HEK293 (cell line): ENCODE measurements around the gene BTF3.

ENCODE experiments used
- CTCF ChIA-PET: fragments of 350-600 bp; formaldehyde crosslinking; extraction: SDS; loops from one replicate; lab custom pipeline; 2021; ENCODE audit warnings: antibody characterized with exemption; lab: Yijun Ruan, JAX
- POLR2A ChIA-PET: fragments of 300-600 bp; formaldehyde crosslinking; extraction: SDS; loops from one replicate; lab custom pipeline; 2020; ENCODE audit warnings: antibody characterized with exemption, inconsistent platforms; lab: Yijun Ruan, JAX
- H3K27ac ChIP-seq: fragments of 200-500 bp; sonication (Bioruptor generic); 2 replicates; pipeline ENCODE4 v1.5.1; 2014; ENCODE audit warnings: low read depth, low read length, control low read depth, inconsistent platforms; ENCODE audit errors: extremely low read depth
- H3K36me3 ChIP-seq, 2 experiments: fragments of 200-500 bp in 1 of 2; sonication (Bioruptor generic) in 1 of 2; 1 replicate in 1 of 2; 2 replicates in 1 of 2; pipeline ENCODE4 v1.5.1; 2014 to 2017; ENCODE audit warnings: inconsistent platforms in 2 of 2, low read length in 2 of 2; ENCODE audit not compliant: control insufficient read depth in 2 of 2, insufficient read depth in 1 of 2
- H3K4me1 ChIP-seq: fragments of 200-500 bp; sonication (Bioruptor generic); 2 replicates; pipeline ENCODE4 v1.5.1; 2014; ENCODE audit warnings: mild to moderate bottlenecking, low read length, inconsistent platforms; ENCODE audit not compliant: control insufficient read depth, insufficient read depth
- H3K4me3 ChIP-seq: 2 replicates; pipeline ENCODE4 v1.5.1; 2011; ENCODE audit warnings: low read depth, mild to moderate bottlenecking, control low read depth, low read length, moderate library complexity
- H3K9me3 ChIP-seq: fragments of 200-500 bp; sonication (Bioruptor generic); 2 replicates; pipeline ENCODE4 v1.5.1; 2014; ENCODE audit warnings: low read depth, low read length, inconsistent platforms; ENCODE audit not compliant: control insufficient read depth, insufficient read depth
- EGR2 ChIP-seq: fragments of 450-650 bp; formaldehyde crosslinking; IDR thresholded peaks from 2 replicates; pipeline ENCODE4 v1.5.1; 2016; ENCODE audit warnings: low read depth, missing biosample characterization, missing genetic modification characterization
- GLIS1 ChIP-seq: fragments of 450-650 bp; formaldehyde crosslinking; IDR thresholded peaks from 2 replicates; pipeline ENCODE4 v1.5.1; 2016; ENCODE audit warnings: missing biosample characterization, missing genetic modification characterization
- MZF1 ChIP-seq: fragments of 450-650 bp; formaldehyde crosslinking; IDR thresholded peaks from 2 replicates; pipeline ENCODE4 v1.5.1; 2017; ENCODE audit warnings: missing biosample characterization, missing genetic modification characterization, borderline replicate concordance
- OVOL3 ChIP-seq: fragments of 450-650 bp; formaldehyde crosslinking; IDR thresholded peaks from 2 replicates; pipeline ENCODE4 v1.5.1; 2016; ENCODE audit warnings: missing biosample characterization, missing genetic modification characterization
- PRDM1 ChIP-seq: fragments of 450-650 bp; formaldehyde crosslinking; IDR thresholded peaks from 2 replicates; pipeline ENCODE4; 2016; ENCODE audit warnings: missing biosample characterization, missing genetic modification characterization
- PRDM10 ChIP-seq: fragments of 450-650 bp; formaldehyde crosslinking; IDR thresholded peaks from 2 replicates; pipeline ENCODE4 v1.5.1; 2016; ENCODE audit warnings: missing biosample characterization, missing genetic modification characterization
- SP2 ChIP-seq: fragments of 450-650 bp; formaldehyde crosslinking; IDR thresholded peaks from 2 replicates; pipeline ENCODE4 v1.5.1; 2016; ENCODE audit warnings: missing biosample characterization, missing genetic modification characterization
- ZBTB1 ChIP-seq: fragments of 450-650 bp; formaldehyde crosslinking; IDR thresholded peaks from 2 replicates; pipeline ENCODE4 v1.5.1; 2016; ENCODE audit warnings: missing biosample characterization, missing genetic modification characterization
- ZBTB48 ChIP-seq: fragments of 450-650 bp; formaldehyde crosslinking; IDR thresholded peaks from 2 replicates; pipeline ENCODE4 v1.5.1; 2016; ENCODE audit warnings: missing biosample characterization, missing genetic modification characterization
- ZNF121 ChIP-seq: fragments of 450-650 bp; formaldehyde crosslinking; IDR thresholded peaks from 2 replicates; pipeline ENCODE4 v1.5.1; 2016; ENCODE audit warnings: missing biosample characterization, missing genetic modification characterization
- ZNF133 ChIP-seq: fragments of 450-650 bp; formaldehyde crosslinking; IDR thresholded peaks from 2 replicates; pipeline ENCODE4 v1.5.1; 2016; ENCODE audit warnings: missing biosample characterization, missing genetic modification characterization
- ZNF175 ChIP-seq: fragments of 450-650 bp; formaldehyde crosslinking; IDR thresholded peaks from 2 replicates; pipeline ENCODE4 v1.5.1; 2016; ENCODE audit warnings: missing biosample characterization, missing genetic modification characterization
- ZNF248 ChIP-seq: fragments of 450-650 bp; formaldehyde crosslinking; IDR thresholded peaks from 2 replicates; pipeline ENCODE4 v1.5.1; 2017; ENCODE audit warnings: missing biosample characterization, missing genetic modification characterization
- ZNF302 ChIP-seq: fragments of 450-650 bp; formaldehyde crosslinking; IDR thresholded peaks from 2 replicates; pipeline ENCODE4 v1.5.1; 2016; ENCODE audit warnings: missing biosample characterization, missing genetic modification characterization, low read depth
- ZNF324 ChIP-seq: fragments of 450-650 bp; formaldehyde crosslinking; IDR thresholded peaks from 2 replicates; pipeline ENCODE4 v1.5.1; 2016; ENCODE audit warnings: missing biosample characterization, missing genetic modification characterization
- ZNF341 ChIP-seq: fragments of 450-650 bp; formaldehyde crosslinking; IDR thresholded peaks from 2 replicates; pipeline ENCODE4; 2016; ENCODE audit warnings: low read depth, missing biosample characterization, missing genetic modification characterization
- ZNF48 ChIP-seq: fragments of 450-650 bp; formaldehyde crosslinking; IDR thresholded peaks from 2 replicates; pipeline ENCODE4 v1.5.1; 2016; ENCODE audit warnings: missing biosample characterization, missing genetic modification characterization
- ZNF501 ChIP-seq: fragments of 450-650 bp; formaldehyde crosslinking; IDR thresholded peaks from 2 replicates; pipeline ENCODE4 v1.5.1; 2016; ENCODE audit warnings: missing biosample characterization, missing genetic modification characterization
- ZNF621 ChIP-seq: fragments of 450-650 bp; formaldehyde crosslinking; IDR thresholded peaks from 2 replicates; pipeline ENCODE4 v1.5.1; 2017; ENCODE audit warnings: missing biosample characterization, missing genetic modification characterization
- ZNF660 ChIP-seq: fragments of 450-650 bp; IDR thresholded peaks from 2 replicates; pipeline ENCODE4 v1.5.1; 2018; ENCODE audit warnings: missing biosample characterization, mild to moderate bottlenecking, missing genetic modification characterization
- ZNF837 ChIP-seq: fragments of 450-650 bp; formaldehyde crosslinking; IDR thresholded peaks from 2 replicates; pipeline ENCODE4 v1.5.1; 2016; ENCODE audit warnings: missing biosample characterization, missing genetic modification characterization
- TF ChIP-seq, protein P1 (sequence below): fragments of 450-650 bp; formaldehyde crosslinking; IDR thresholded peaks from 2 replicates; pipeline ENCODE4 v1.5.1; 2017; ENCODE audit warnings: missing biosample characterization, mild to moderate bottlenecking, missing genetic modification characterization, moderate library complexity
- TF ChIP-seq, protein P2 (sequence below): fragments of 450-650 bp; formaldehyde crosslinking; IDR thresholded peaks from 2 replicates; pipeline ENCODE4 v1.5.1; 2016; ENCODE audit warnings: missing biosample characterization, missing genetic modification characterization
- TF ChIP-seq, protein P3 (sequence below): fragments of 450-650 bp; formaldehyde crosslinking; IDR thresholded peaks from 2 replicates; pipeline ENCODE4 v1.5.1; 2017; ENCODE audit warnings: missing biosample characterization, missing genetic modification characterization

Gene BTF3

GRCh38 chr5:73534971-73535370 lies 36.7 kb downstream of the BTF3 start:
- Histone ChIP-seq H3K4me3 (no peak overlapping the region), H3K36me3 (no peaks in the 10 kb centered on the region), H3K9me3 (no peaks in the 10 kb centered on the region), H3K4me1 (no peaks in the 10 kb centered on the region), H3K27ac (no peak overlapping the region)
- ChIA-PET CTCF (interaction anchor here (0.6 to 4.6 kb wide), 2 partner anchors 12 to 1510 kb away, joined by 5 to 75 read pairs; no protein-coding TSS in a partner anchor), POLR2A (no interaction called here)
- no peak for TF ChIP-seq ZNF660 (tag by site-specific recombination)
- TF ChIP-seq ZBTB48 (tag by site-specific recombination) = no peak
- TF ChIP-seq ZNF133 (tag by site-specific recombination) = peak; percentile 91
- no peak for TF ChIP-seq GLIS1 (tag by site-specific recombination)

DNA sequence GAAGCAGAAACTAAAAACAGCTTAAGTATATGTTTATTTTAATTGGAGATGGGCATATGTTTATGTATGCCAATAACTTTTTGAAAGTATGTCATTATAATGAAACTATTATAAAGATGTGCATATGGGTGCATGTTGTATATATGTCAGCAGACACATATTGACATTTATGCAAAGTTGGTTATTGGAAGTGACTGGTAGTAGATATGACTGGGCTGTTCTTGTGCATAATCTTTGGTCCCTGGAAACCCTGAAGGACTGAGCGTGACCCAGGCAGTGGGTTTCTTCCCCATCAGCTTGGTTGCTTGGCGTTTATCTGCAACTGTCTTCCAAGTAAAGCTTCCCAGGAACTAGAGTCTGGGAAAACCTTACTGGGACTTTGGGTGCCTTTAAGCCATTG lies 41.5 kb downstream of the BTF3 start:
- ChIA-PET CTCF (interaction anchor here (0.7 to 1.0 kb wide), 2 partner anchors 10 to 21 kb away, joined by 3 read pairs; no protein-coding TSS in a partner anchor), POLR2A (no interaction called here)
- no peaks in the 10 kb centered on the region for H3K4me1 ChIP-seq
- no peaks in the 10 kb centered on the region for H3K9me3 ChIP-seq
- no peak for TF ChIP-seq PRDM10 (tag by site-specific recombination)
- TF ChIP-seq ZNF302 (tag by site-specific recombination) = no peak
- no peak for TF ChIP-seq ZNF48
- TF ChIP-seq ZNF621 (tag by site-specific recombination) = no peak
- TF ChIP-seq, protein P1, sequence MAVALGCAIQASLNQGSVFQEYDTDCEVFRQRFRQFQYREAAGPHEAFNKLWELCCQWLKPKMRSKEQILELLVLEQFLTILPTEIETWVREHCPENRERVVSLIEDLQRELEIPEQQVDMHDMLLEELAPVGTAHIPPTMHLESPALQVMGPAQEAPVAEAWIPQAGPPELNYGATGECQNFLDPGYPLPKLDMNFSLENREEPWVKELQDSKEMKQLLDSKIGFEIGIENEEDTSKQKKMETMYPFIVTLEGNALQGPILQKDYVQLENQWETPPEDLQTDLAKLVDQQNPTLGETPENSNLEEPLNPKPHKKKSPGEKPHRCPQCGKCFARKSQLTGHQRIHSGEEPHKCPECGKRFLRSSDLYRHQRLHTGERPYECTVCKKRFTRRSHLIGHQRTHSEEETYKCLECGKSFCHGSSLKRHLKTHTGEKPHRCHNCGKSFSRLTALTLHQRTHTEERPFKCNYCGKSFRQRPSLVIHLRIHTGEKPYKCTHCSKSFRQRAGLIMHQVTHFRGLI = no peak
- TF ChIP-seq EGR2 (tag by site-specific recombination) = no peak
- TF ChIP-seq SP2 (tag by site-specific recombination) = no peak
- TF ChIP-seq, protein P2, sequence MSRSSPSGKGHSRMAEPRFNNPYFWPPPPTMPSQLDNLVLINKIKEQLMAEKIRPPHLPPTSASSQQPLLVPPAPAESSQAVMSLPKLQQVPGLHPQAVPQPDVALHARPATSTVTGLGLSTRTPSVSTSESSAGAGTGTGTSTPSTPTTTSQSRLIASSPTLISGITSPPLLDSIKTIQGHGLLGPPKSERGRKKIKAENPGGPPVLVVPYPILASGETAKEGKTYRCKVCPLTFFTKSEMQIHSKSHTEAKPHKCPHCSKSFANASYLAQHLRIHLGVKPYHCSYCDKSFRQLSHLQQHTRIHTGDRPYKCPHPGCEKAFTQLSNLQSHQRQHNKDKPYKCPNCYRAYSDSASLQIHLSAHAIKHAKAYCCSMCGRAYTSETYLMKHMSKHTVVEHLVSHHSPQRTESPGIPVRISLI = no peak
- no peak for TF ChIP-seq ZNF248 (tag by site-specific recombination)
- no peak for TF ChIP-seq ZBTB1 (tag by site-specific recombination)
- TF ChIP-seq PRDM1 (tag by site-specific recombination) = no peak
- TF ChIP-seq ZNF175 (tag by site-specific recombination) = no peak
- TF ChIP-seq OVOL3 (tag by site-specific recombination) = no peak
- TF ChIP-seq ZNF501 (tag by site-specific recombination) = no peak
- TF ChIP-seq MZF1 (tag by site-specific recombination) = no peak
- no peak for TF ChIP-seq ZNF121 (tag by site-specific recombination)
- TF ChIP-seq ZNF324 (tag by site-specific recombination) = no peak
- no peak for TF ChIP-seq ZNF837 (tag by site-specific recombination)
- no peak for TF ChIP-seq ZNF341 (tag by site-specific recombination)
- TF ChIP-seq, protein P3, sequence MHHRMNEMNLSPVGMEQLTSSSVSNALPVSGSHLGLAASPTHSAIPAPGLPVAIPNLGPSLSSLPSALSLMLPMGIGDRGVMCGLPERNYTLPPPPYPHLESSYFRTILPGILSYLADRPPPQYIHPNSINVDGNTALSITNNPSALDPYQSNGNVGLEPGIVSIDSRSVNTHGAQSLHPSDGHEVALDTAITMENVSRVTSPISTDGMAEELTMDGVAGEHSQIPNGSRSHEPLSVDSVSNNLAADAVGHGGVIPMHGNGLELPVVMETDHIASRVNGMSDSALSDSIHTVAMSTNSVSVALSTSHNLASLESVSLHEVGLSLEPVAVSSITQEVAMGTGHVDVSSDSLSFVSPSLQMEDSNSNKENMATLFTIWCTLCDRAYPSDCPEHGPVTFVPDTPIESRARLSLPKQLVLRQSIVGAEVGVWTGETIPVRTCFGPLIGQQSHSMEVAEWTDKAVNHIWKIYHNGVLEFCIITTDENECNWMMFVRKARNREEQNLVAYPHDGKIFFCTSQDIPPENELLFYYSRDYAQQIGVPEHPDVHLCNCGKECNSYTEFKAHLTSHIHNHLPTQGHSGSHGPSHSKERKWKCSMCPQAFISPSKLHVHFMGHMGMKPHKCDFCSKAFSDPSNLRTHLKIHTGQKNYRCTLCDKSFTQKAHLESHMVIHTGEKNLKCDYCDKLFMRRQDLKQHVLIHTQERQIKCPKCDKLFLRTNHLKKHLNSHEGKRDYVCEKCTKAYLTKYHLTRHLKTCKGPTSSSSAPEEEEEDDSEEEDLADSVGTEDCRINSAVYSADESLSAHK (tag by site-specific recombination) = no peak
- H3K4me3 ChIP-seq = no peak overlapping the region
- no peaks in the 10 kb centered on the region for H3K36me3 ChIP-seq
- no peak overlapping the region for H3K27ac ChIP-seq
